A673 (cell line): ENCODE results near the gene ERC1. TPM values are rescaled to one million over a fixed set of nuclear protein-coding genes. Genes with fewer than 3 reads are reported as not detected.

Experiments used
- BruUV-seq: library from RNA; stranded (reverse); fragments of 400-500 nt; replicated peaks from 2 replicates; lab custom pipeline; 2021; lab: Mats Ljungman, UMichigan
- CTCF ChIA-PET: fragments of 300-600 bp; sonication (Branson Sonifier 250); formaldehyde crosslinking; loops from one replicate; lab custom pipeline; 2022; ENCODE audit warnings: antibody characterized with exemption; lab: Charles Lee
- POLR2A ChIA-PET: fragments of 300-600 bp; sonication (Branson Sonifier 250); formaldehyde crosslinking; loops from one replicate; lab custom pipeline; 2022; ENCODE audit warnings: antibody characterized with exemption; ENCODE audit not compliant: low non-redundant PET; lab: Charles Lee
- DNase-seq: peaks from one replicate; pipeline ENCODE4 v3.0.0-alpha.2; 2015; ENCODE audit warnings: low spot score
- H3K27ac ChIP-seq: fragments of 200-600 bp; sonication (generic); 2 replicates; pipeline ENCODE4 v1.5.1; 2016; ENCODE audit warnings: mixed run types, low read depth, mild to moderate bottlenecking, mixed read lengths, antibody characterized with exemption, low read length; ENCODE audit not compliant: poor library complexity, severe bottlenecking
- H3K27me3 ChIP-seq: fragments of 200-600 bp; sonication (generic); replicated peaks from 2 replicates; pipeline ENCODE4 v1.6.1; 2017; ENCODE audit warnings: mixed run types, low read depth, mild to moderate bottlenecking, mixed read lengths, antibody characterized with exemption, low read length; ENCODE audit not compliant: insufficient read depth, poor library complexity
- H3K36me3 ChIP-seq: fragments of 200-600 bp; sonication (generic); 2 replicates; pipeline ENCODE4 v1.6.1; 2016; ENCODE audit warnings: mixed run types, mild to moderate bottlenecking, mixed read lengths, antibody characterized with exemption, low read length; ENCODE audit not compliant: insufficient read depth, poor library complexity, severe bottlenecking
- H3K4me1 ChIP-seq: fragments of 200-600 bp; sonication (generic); 2 replicates; pipeline ENCODE4 v1.6.1; 2017; ENCODE audit warnings: mixed run types, mild to moderate bottlenecking, mixed read lengths, antibody characterized with exemption, low read length; ENCODE audit not compliant: insufficient read depth, poor library complexity, severe bottlenecking
- H3K4me3 ChIP-seq: fragments of 200-600 bp; sonication (generic); 2 replicates; pipeline ENCODE4 v1.5.1; 2016; ENCODE audit warnings: low read depth, mixed run types, mild to moderate bottlenecking, mixed read lengths, low read length; ENCODE audit not compliant: poor library complexity, severe bottlenecking
- H3K9me3 ChIP-seq: fragments of 200-600 bp; sonication (generic); 2 replicates; pipeline ENCODE4 v1.6.1; 2016; ENCODE audit warnings: mixed run types, low read depth, mild to moderate bottlenecking, mixed read lengths, antibody characterized with exemption, low read length; ENCODE audit not compliant: poor library complexity, severe bottlenecking
- CTCF ChIP-seq: fragments of 300-800, 200-600 bp; sonication (generic); conservative IDR thresholded peaks from 2 replicates; pipeline ENCODE4 v1.5.1; 2017; ENCODE audit warnings: low read depth, mild to moderate bottlenecking, antibody characterized with exemption, low read length, moderate library complexity, mixed read lengths
- EZH2 ChIP-seq: fragments of 200-600 bp; sonication (generic); IDR thresholded peaks from 2 replicates; pipeline ENCODE4 v1.6.1; 2017; ENCODE audit warnings: borderline replicate concordance, low read depth, mild to moderate bottlenecking, mixed read lengths, antibody characterized with exemption, low read length; ENCODE audit not compliant: poor library complexity, severe bottlenecking
- intact Hi-C: fragments of 100-400 bp; cut with micrococcal nuclease; formaldehyde crosslinking; loops from one replicate; pipeline ENCODE4 v1.10.0; 2022; ENCODE audit not compliant: unreplicated experiment
- total RNA-seq: library from RNA; stranded (reverse); gene quantifications from 2 replicates; pipeline ENCODE4 v1.2.3, GENCODE V29; 2021

Gene ERC1
- total RNA-seq, 1 experiment from 2014 or later, result 60.7 TPM

- DNase-seq, result no peak
- intact Hi-C loops, result no loop called here
- Histone ChIP-seq H3K27me3 (no peaks in the 10 kb centered on the region), H3K4me1 (peaks cover under 1% of the 10 kb centered on the region), H3K36me3 (no peaks in the 10 kb centered on the region), H3K4me3 (no peak overlapping the region), H3K27ac (no peak overlapping the region), H3K9me3 (no peaks in the 10 kb centered on the region)
- ChIA-PET POLR2A (no interaction called here), CTCF (no interaction called here)
- TF ChIP-seq CTCF (no peak), EZH2 (no peak)
- BruUV-seq, result no TSS peak
Measured at GRCh38 chr12:1019283-1019682, 28.3 kb downstream of the ERC1 start.

GRCh38 chr12:1020389-1020788 is 29.4 kb downstream of the ERC1 start:
- H3K4me3 ChIP-seq, result no peak overlapping the region
- no peaks in the 10 kb centered on the region for H3K27me3 ChIP-seq
- POLR2A ChIA-PET, result no interaction called here
- intact Hi-C loops, result no loop called here
- BruUV-seq, result no TSS peak
- TF ChIP-seq EZH2 (no peak), CTCF (no peak)
- DNase-seq, result no peak
- CTCF ChIA-PET, result no interaction called here
- no peaks in the 10 kb centered on the region for H3K9me3 ChIP-seq
- H3K27ac ChIP-seq, result no peak overlapping the region
- H3K4me1 ChIP-seq, result no peaks in the 10 kb centered on the region
- H3K36me3 ChIP-seq, result no peaks in the 10 kb centered on the region

GRCh38 chr12:1022032-1022970 is 31.3 kb downstream of the ERC1 start:
- BruUV-seq, result no TSS peak

More at GRCh38 chr12:1022032-1022970, 31.3 kb downstream of the ERC1 start:
- ChIA-PET CTCF (no interaction called here), POLR2A (no interaction called here)
- no peak overlapping the region for H3K27ac ChIP-seq
- no peaks in the 10 kb centered on the region for H3K36me3 ChIP-seq
- no peaks in the 10 kb centered on the region for H3K9me3 ChIP-seq
- no peaks in the 10 kb centered on the region for H3K27me3 ChIP-seq
- no peaks in the 10 kb centered on the region for H3K4me1 ChIP-seq
- TF ChIP-seq EZH2 (no peak), CTCF (no peak)
- no peak for DNase-seq
- intact Hi-C loops, result no loop called here
- H3K4me3 ChIP-seq, result no peak overlapping the region
